GM18951 (cell line): ENCODE results near the gene KRTDAP.

Experiments used
- POLR2A ChIP-seq: IDR thresholded peaks from 4 replicates; pipeline ENCODE4 v1.6.1; 2011; ENCODE audit warnings: mild to moderate bottlenecking; ENCODE audit not compliant: insufficient read length, insufficient read depth; ENCODE audit errors: extremely low read depth
- in situ Hi-C: fragments of 300-500 bp; cut with MboI; formaldehyde crosslinking; loops from one replicate; pipeline ENCODE4 v1.12.0; 2022; ENCODE audit warnings: low sequenced_read_pairs, mixed read lengths, inconsistent platforms; ENCODE audit not compliant: unreplicated experiment

KRTDAP gene

DNA sequence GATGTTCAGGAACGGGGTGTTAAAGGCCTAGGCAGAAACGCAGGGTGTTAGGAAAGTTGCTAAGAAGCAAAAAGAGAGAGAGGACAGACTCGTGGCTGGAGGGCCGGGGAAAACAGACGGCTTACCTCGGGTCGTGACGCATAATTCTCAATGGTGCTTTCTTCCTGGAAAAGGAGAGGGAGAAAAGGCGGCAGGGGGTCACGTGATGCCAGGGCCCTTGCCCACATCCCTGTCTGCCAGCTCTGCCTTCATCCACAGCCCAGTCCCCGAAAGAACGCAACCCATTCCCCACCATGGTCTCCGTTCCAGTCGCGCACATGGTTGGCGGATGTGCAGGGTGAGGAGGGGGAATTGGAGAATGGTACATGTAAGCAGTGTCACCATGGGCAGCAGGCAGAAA is 1.6 kb downstream of the KRTDAP start:
- TF ChIP-seq POLR2A, result no peak

DNA sequence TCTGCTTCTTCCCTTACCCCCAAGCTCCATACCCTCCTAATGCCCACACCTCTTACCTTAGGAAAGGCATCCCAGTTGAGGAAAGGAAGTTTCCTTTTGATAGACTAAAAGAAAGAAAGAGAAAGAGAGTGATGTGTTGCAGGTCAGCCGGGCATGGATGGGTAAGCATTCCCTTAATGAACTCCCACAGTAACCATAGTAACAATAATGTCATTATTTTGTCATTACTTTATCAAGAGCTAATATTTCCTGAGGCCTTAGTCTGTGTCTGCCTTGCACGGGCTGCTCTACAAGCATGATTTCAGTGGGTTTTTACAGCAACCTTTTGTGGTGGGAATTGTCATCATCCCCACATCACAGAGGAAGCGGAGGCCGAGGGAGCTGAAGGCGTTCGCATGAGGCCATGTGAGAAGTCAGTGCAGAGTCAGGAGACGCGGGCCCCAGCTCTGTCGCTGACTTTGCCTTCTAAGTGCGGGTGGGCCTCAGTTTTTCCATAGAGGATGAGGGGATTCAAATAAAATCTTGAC is 2.5 kb downstream of the KRTDAP start:
- TF ChIP-seq POLR2A, result no peak
- in situ Hi-C loops, result no loop called here

More for the DNA sequence above, 1.6 kb downstream of the KRTDAP start:
- in situ Hi-C loops, result no loop called here

DNA sequence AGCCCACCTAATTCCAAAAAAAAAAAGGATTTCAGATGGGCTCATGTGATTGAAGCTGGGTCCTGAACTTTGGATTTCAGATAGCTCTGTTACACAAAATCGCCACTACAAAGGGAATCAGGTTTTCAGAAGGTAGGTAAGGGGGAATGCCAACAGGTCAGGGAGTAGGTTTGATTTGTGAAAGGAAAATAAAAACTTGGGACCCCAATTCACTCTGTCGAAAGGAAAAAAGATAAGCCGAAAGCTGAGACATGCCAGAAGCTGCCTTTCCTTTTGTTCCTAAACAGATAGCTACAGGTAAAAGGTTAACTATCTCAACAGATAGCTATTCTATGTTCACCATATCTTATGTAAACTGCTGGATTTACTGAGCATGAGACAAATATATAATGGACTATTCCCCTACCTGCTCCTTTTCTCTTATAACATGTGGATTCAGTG is 4.0 kb downstream of the KRTDAP start:
- in situ Hi-C loops, result no loop called here
- TF ChIP-seq POLR2A, result no peak

DNA sequence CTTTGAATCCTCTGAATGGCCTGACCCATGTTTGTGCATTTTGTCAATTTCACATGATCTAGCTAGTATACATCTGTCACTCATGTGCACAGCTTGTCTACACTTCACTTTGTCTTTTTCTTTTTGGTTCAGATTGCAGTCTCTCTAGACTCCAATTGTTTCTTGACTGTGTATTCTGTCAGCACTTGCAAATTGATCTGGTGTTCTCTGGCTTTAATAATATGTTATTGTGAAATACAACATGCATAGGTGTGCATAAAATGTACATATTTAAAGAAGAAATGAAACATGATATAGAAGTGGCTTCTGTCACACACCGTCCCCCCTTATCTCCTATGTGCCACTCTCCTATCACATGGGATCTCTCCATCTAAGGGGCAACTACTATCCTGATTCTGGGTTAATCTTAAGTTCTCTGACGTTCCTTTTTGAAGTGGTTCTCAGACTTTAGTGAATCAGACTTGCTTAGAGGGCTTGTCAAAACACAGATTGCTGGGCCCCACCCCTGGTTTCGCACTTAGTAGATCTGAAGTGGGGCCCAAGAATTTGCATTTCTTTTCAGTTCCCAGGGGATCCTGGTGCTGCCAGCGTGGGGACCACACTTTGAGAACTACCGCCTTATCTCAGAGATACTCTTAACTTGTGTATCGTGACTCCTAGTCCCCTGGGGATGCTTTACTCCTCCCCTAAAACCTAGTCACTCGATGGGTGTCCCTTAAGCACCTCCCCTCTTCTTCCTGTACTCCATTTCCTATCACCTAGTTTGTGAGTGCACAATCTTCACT is 5.8 kb downstream of the KRTDAP start:
- TF ChIP-seq POLR2A, result no peak
- in situ Hi-C loops, result no loop called here

DNA sequence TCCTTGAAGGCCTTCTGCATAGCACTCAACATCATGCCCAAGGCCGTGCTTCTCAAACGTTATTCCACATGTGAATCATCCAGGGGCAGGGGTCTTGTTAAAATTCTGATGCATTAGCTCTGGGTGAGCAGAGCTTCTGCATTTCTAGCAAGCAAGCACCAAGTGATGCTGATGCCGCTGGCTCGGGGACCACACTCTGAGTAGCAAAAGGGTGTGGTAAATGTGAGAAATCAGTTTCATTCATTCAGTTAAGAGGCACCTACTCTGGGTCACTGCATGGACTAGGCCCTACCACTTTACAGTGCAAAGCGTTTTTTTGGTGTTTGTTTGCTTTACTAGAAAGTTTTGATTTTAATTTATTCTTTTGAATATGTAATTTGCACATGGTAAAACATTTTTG is 7.2 kb downstream of the KRTDAP start:
- no peak for TF ChIP-seq POLR2A
- in situ Hi-C loops, result no loop called here

DNA sequence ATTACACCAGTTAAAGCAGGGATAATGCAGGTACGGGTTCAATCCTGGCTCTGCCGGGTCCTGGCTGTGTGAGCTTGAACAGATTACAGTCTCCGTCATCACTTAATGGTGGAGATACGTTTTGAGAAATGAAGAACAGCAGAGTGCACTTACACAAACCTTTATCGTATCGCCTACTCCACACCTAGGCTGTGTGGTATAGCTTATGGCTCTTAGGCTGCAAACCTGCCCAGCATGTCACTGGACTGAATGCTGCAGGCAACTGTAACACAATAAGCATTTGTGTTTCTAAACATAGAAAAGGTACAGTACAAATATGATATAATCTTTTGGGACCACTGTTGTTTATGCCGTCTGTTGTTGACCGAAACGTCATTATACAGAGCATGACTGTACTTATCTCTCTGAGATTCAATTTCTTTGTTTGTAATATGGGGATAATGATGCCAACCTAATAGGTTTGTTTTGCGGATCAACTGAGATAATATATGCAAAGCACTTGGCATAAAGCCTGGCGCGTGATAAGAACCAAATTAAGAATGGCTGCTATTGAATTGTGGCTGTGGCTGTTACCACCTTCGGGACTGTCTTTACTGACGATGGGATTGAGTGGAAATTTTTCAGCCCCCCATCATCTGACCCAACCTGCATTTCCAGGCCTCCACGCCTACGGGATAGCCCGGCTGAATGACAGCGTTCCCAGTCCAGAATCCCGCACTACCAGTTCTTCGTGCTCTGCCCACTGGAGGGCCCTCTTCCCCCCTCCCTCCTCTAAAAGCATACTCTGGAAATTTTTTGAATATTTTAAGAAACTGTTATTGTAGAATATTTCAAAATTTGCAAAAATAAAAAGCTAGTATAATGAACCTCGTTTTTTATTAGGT is 11.2 kb downstream of the KRTDAP start:
- TF ChIP-seq POLR2A, result no peak
- in situ Hi-C loops, result no loop called here

DNA sequence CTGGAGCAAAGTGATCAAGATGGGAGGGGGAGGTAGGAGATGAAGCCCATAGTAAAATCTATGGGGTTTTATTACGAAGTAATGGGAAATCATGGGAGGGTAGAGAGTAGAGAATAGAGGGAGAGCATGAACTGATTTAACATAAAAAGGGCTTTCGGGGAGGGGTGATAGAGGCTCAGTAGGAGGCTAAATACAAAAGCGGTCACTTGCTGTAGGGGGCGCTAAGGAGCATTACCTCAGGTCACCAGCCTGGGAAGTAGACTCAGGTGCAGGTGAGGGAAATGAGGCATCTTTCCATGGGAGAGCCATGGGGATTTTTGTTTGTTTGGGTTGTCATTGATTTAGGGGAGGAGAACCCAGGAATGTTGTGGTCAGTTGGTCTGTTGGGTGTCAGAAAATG is 14.1 kb downstream of the KRTDAP start:
- in situ Hi-C loops, result no loop called here
- no peak for TF ChIP-seq POLR2A

DNA sequence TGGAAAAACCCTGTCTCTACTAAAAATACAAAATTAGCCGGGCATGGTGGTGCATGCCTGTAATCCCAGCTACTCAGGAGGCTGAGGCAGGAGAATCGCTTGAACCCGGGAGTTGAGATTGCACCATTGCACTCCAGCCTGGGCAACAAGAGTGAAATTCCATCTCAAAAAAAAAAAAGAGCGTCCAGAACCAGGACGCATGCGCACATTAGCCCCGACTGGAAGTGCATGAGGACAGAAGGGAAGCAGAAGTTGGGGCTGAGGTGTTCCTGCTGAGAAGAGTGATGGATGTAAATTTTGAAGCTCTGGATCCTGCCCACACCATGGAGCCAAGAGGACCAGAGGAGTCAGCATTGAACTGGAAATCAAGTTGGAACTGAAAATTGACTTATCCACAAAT is 15.7 kb downstream of the KRTDAP start:
- in situ Hi-C loops, result loop anchor here (5.0 kb wide), 1 partner anchor 122 kb away; no protein-coding TSS in a partner anchor

DNA sequence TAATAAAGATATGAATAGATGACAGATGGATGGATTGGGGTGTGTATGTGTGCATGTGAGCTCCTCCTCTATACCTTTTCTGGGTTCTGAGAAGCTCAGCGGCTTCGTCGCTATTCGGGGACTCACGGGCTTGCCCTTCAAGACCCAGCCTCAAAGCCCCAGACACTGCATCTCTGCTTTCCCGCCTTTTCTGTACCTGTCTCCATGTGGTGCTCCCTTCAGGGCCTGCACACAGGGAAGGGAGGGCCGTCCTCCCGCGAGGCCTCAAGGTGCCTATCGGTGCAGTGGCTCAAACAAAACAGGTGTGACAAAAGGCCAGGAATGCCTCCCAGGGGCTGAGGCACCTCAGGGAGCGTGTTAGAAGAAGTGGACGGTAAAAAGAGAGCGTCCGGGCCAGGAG is 16.2 kb downstream of the KRTDAP start:
- TF ChIP-seq POLR2A, result no peak
- in situ Hi-C loops, result loop anchor here (5.0 kb wide), 1 partner anchor 122 kb away; no protein-coding TSS in a partner anchor

DNA sequence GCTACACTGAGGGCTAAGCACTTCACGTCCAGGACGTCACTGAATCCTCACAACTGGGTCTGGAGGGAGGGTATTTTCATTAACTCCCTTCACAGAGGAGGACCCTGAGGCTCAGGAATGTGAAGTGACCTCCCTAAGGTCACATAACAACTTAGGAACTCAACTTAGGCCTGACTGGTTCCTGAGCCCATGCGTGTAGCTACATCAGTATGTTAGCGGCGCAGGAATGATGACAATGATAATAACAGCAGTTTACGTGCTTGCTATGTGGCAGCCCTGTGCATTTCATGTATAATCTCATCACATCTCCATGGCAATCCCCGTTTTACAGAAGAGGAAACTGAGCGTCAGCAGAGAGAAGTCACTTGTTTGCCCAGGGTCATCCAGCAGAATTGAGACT is 18.3 kb downstream of the KRTDAP start:
- in situ Hi-C loops, result loop anchor here (5.0 kb wide), 1 partner anchor 120 kb away; no protein-coding TSS in a partner anchor
- TF ChIP-seq POLR2A, result no peak

DNA sequence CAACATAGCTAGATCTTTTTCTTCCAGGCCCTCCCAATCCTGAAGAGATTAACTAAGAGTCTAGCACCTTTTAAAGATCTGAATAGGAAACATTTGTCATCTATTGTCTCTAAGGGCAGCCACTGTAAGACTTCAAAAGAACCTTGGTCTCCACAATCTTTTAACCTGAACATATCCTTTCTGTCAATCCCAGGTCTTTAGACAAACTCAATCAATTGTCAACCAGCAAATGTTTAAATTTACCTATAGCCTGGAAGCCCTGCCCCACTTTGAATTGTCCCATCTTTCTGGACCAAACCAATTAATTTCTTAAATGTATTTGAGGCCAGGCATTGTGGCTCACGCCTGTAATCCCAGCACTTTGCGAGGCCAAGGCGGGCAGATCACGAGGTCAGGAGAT is 19.2 kb downstream of the KRTDAP start:
- in situ Hi-C loops, result loop anchor here (5.0 kb wide), 1 partner anchor 119 kb away; no protein-coding TSS in a partner anchor

DNA sequence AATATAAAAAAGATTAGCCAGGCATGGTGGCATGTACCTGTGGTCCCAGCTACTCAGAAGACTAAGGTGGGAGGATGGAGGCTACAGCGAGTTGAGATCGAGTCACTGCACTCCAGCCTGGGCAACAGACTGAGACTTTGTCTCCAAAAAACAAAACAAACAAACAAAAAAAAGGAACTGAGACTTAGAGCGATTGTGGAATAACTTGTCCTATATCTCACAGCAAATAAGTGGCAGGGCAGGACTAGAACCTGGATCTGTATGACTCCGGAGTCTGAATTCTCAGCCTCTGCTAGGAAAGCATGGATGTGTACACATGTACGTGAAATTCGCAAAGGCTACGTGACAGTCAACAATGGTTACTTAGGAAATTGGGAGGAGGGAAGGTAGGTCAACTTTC is 20.1 kb downstream of the KRTDAP start:
- no peak for TF ChIP-seq POLR2A
- in situ Hi-C loops, result loop anchor here (5.0 kb wide), 1 partner anchor 118 kb away; no protein-coding TSS in a partner anchor

DNA sequence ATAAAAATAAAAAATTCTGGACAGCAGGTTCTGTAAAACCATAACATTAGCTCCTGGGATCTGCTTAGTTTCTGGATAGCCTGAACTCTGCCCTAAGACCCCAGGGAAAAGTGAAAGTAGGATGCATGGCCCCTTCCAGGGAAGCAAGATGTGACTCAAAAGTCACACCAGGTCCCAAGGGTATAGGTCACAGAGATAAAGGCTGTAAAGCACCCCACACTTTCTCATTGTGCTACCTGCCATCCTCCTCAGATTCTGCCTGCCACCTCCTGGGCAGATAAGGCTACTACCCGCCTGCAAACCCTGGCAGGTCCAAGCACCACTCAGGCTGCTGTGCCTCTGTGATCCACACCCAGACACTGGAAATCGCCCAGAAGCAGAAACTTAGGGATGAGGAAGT is 21.6 kb downstream of the KRTDAP start:
- TF ChIP-seq POLR2A, result no peak
- in situ Hi-C loops, result no loop called here
